Activated T-cell treated with anti-CD3 and anti-CD28 coated beads for 24 hours (primary cell): ENCODE results near the gene ARFGAP1.

Experiments
- DNase-seq: peaks from one replicate; pipeline ENCODE4 v3.0.0-alpha.2; 2020; ENCODE audit warnings: low read depth

The ARFGAP1 gene

DNA sequence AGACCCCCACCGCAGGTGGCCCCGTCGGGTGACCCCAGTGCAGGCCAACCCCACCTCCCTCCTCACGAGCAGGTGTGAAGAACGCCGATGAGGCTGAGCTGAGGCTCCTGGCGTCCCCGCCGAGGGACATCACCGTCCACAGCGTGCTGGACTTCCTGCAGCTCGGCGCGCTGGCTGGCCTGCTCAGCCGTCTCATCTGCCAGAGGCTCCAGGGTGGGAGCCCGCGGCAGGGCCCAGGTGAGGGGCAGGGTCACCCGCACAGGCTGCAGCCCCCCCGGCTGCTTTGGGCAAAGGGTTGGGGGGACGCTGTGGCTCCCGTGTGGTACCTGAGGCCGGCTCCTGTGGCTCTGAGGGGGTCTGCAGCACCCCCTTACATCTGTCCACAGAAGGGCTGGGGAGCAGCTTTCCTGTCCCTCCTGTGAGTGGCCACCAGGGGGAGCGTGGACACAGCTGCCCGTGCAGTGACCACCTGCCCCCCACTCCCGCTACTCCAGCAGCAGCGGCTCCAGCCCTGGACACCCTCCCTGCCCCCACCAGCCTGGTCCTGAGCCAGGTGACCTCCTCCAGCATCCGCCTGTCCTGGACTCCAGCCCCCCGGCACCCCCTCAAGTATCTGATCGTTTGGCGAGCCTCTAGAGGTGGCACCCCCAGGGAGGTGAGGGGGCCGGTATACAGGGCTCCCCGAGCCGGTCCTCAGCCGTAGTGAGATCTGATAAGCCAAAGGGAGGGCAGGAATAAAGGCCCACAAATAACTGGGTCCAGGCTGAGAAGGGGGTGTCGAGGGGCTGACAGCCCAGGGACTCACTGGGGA is 36.9 kb downstream of the ARFGAP1 start:
- no peak for DNase-seq

DNA sequence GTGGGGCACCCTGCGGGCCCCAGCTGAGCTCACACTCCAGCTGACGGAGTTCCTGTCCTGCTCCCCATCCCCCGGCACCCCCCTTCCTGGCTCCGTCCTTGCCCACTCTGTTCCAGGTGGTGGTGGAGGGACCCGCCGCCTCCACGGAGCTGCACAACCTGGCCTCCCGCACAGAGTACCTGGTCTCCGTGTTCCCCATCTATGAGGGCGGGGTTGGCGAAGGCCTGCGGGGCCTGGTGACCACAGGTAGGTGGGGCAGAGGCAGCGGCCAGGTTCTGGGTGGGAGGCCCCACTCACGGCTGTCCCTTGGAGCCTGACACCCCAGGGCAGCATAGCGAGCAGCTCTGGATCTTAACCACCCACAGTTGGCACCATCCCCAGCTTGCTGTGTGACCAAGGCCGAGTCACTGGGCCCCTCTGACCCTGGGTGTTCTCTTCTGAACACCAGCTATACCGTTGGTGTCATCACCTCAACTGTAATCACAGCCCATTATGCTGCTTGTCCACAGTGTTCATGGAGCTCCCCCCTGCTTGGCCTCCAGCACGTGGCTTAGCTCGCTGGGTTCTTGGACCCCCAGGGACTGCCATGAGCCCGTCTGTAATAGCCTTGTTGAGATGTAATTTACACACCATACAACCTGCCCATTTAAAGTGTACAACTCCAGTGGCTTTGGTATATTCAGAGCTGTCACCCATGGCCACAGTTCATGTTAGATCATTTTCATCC is 37.8 kb downstream of the ARFGAP1 start:
- no peak for DNase-seq

- DNase-seq: no peak
These were observed 38.7 kb downstream of the ARFGAP1 start for GRCh38 chr20:63311186-63311832.

GRCh38 chr20:63311833-63312243 is 39.2 kb downstream of the ARFGAP1 start:
- DNase-seq: no peak

DNA sequence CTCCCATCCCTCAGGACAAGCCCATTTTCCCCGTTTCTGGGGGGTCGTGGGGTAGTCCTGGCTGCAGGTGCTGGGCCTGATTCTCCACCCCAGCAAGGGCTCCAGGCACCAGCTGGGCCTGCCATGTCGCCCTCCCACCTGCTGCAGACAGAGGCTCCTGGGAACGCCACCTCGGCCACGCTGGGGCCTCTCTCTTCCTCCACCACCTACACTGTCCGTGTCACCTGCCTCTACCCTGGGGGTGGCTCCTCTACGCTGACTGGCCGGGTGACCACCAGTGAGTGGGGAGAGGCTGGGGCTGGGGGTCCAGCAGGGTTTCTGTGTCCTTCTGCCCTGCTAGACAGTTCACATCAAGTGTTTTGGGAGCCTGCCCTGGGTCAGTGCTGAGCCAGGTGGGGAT is 39.7 kb downstream of the ARFGAP1 start:
- DNase-seq: no peak

- DNase-seq: no peak
These were observed 40.2 kb downstream of the ARFGAP1 start for GRCh38 chr20:63312690-63313348.

- no peak for DNase-seq
These were observed 40.9 kb downstream of the ARFGAP1 start for GRCh38 chr20:63313349-63314014.

GRCh38 chr20:63314015-63314471 is 41.4 kb downstream of the ARFGAP1 start:
- no peak for DNase-seq

DNA sequence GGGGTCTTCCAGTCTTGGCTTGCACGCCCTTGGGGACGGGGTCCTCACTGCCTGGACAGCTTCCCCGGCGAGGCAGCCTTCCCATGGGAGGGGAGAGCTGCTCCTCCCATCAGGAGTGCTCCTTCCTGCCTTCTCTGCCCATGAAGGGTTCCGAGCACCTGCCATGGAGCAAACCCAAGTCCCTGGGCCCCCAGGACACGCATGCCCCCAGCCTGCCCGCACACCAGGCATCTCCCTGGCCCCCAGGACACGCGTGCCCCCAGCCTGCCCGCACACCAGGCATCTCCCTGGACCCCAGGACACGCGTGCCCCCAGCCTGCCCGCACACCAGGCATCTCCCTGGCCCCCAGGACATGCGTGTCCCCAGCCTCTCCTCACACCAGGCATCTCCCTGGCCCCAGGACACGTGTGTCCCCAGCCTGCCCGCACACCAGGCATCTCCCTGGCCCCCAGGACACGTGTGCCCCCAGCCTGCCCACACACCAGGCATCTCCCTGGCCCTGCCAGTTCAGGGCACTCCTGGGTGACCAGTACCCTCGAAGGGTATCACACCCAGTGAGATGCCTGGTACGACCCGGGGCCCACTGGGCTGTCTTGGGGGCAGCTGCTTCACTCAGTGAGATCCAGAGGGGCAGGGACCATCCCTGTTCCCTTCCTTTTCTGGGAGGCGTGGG is 42.1 kb downstream of the ARFGAP1 start:
- no peak for DNase-seq

DNA sequence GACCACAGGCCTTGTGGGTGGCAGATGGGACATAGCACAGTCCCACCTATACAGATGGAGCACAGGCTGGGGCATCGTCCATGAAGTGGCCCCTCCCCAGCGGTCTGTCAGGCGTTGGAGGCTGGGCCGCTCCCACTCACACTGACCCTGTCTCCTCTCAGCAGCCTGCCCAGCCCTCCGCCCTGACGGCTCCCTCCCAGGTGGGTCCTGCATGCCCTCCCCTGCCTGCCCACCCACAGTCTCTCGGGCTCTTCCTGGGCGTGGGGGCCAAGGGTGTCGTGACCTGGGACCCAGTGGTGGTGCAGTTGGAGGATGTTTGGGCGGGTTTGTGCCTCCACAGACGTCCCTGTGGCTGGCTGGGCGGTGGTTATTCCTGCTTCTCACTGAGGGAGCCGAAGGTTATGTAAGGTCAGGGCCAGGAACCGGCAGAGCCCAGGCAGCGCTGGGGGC is 42.7 kb downstream of the ARFGAP1 start:
- no peak for DNase-seq

DNA sequence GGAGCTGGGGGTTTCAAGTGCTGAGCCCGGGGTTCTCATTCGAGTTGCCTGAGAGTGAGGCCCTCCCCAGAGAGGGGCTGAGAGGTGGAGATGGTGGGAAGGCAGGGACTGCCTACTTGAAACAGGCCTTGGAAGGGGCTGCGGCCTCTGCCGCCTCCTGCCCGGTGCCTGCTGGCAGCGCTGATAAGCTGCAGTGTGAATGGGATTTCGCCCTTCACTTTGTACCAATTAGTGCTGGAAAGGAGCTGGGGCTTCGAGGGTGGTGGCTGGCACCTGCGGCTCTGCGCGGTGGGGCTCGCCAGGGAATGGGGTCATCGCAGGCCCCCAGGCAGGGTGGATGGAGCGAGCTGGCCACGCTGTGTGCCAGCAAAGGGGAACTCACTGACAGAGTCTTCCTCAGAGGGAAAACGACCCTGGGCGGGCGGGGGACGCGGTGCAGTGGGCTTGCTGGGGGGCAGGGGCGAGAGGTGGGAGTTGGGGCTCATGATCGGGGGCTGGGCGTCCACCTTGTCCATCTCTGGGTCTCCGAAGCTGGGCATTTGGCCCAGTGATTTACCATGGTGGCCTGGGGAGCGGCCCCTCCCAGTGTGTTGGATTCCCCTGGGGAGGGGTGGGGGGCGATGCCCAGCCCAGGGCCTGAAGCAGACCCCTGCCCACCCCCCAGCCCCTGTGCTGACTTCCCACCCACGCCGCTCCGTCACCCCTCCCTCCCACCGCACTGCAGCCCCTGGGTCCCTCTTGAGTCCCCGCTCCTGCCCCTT is 43.3 kb downstream of the ARFGAP1 start:
- no peak for DNase-seq

DNA sequence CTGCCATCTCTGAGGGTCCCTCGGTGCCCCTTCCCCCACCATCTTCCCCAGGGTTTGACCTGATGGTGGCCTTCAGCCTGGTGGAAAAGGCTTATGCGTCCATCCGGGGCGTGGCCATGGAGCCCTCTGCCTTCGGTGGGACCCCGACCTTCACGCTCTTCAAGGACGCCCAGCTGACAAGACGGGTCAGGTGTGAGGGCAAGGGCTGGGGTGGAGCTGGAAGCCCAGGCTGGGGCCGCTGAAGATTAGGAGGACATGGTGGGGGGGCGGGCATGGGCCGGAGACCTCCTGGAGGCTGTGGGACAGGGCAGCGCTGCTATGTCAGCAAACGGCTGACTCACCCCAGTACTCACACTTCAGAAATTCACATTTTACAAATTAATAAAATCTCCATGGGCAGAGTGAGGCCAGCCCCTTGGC is 43.9 kb downstream of the ARFGAP1 start:
- no peak for DNase-seq

- no peak for DNase-seq
These were observed 44.4 kb downstream of the ARFGAP1 start for GRCh38 chr20:63317061-63317460.

- no peak for DNase-seq
These were observed 45.1 kb downstream of the ARFGAP1 start for GRCh38 chr20:63317601-63318291.

DNA sequence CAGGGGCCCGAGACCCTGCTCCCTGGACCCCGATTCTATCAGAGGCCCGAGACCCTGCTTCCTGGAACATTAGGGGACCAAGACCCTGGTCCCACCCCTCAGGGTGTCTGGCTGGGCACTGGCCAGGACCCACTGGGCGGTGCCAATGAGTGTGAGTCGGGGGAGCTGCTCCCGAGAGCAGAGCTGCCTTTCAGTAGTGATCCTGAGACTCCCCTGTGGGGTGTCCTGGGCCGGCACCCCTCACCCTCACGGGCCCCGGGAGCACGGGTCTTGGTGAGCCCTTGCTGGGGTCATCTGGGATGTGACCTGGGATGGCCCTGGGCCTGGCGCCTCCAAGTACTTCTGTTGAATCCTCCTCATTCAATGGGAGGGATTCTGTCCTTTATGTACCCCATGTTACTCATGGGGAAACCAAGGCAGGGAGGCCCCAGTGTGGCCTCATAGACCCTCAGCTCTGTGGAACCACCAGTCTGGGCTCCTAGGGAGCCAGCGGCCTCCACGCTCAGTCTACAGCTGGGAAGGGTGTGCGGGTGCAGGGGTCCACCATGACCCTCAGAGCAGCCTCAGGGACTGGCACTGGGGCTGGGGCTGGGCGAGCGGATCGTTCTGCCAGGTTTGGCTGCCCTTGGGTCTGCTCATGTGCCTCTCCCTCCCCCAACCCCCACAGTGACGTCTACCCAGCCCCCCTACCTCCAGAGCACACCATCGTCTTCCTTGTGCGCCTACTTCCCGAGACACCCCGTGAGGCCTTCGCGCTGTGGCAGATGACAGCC is 46.0 kb downstream of the ARFGAP1 start:
- no peak for DNase-seq

- DNase-seq: no peak
These were observed 46.8 kb downstream of the ARFGAP1 start for GRCh38 chr20:63319164-63320040.

GRCh38 chr20:63320041-63320511 is 47.5 kb downstream of the ARFGAP1 start:
- DNase-seq: no peak
